ENCODE measurements around the gene IMMP2L. TPM values are rescaled to one million over a fixed set of nuclear protein-coding genes. Genes with fewer than 3 reads are reported as not detected.

IMMP2L gene
- total RNA-seq, 3 donors from 2014 or later (not counting 1 experiment from before 2014, with no cell fraction given): 6.9 to 9.2 (median 8.7) TPM

DNA sequence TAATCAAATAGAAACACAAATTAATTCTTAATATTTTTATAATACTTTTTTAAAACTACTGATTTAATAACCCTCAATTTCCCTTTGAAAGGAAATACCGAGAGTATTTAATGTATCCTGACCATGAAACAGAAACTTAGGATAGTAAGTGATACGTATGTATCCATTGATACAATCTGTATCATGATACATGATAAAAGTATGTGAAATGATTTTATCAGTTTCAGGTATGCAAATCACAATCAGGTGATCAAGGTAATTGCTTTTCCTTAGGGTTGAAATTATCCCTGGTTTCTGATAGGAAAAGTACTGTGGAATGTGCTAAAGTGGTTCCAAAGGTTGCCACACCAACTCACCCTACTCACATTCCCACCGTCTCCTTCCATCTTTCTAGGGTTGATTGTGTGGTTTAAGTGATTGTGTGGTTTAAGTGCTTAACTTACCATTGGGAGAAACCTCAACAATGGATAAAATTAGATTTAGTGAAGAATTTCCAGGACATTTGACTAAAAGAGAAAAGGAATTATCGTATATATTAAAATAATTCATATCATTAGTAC lies 333.0 kb downstream of the IMMP2L start:
- Mint-ChIP-seq H3K27ac (no peak overlapping the region), H3K4me3 (no peak overlapping the region), H3K4me1 (no peaks in the 10 kb centered on the region), H3K27me3 (ENCODE audit: low read depth in 2 of 2) (no peaks in the 10 kb centered on the region), H3K36me3 (no peaks in the 10 kb centered on the region), H3K9me3 (peaks cover 2% of the 10 kb centered on the region in 2 donors)
- no CpG with 5 or more reads among the region's 4 CpGs for WGBS (ENCODE audit: insufficient coverage)
- no peaks in the 10 kb centered on the region for H3K9me3 ChIP-seq (ENCODE audit: control insufficient read depth, insufficient read depth, low read length)
- ATAC-seq (no peak), DNase-seq (no peak)
- intact Hi-C loops (cut with micrococcal nuclease): no loop called here
- H3K36me3 ChIP-seq (ENCODE audit: control insufficient read depth, insufficient read depth, low read length): no peaks in the 10 kb centered on the region
- TF ChIP-seq, protein P1, sequence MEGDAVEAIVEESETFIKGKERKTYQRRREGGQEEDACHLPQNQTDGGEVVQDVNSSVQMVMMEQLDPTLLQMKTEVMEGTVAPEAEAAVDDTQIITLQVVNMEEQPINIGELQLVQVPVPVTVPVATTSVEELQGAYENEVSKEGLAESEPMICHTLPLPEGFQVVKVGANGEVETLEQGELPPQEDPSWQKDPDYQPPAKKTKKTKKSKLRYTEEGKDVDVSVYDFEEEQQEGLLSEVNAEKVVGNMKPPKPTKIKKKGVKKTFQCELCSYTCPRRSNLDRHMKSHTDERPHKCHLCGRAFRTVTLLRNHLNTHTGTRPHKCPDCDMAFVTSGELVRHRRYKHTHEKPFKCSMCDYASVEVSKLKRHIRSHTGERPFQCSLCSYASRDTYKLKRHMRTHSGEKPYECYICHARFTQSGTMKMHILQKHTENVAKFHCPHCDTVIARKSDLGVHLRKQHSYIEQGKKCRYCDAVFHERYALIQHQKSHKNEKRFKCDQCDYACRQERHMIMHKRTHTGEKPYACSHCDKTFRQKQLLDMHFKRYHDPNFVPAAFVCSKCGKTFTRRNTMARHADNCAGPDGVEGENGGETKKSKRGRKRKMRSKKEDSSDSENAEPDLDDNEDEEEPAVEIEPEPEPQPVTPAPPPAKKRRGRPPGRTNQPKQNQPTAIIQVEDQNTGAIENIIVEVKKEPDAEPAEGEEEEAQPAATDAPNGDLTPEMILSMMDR (IDR thresholded peaks at IDR 0.05): no peak
- no peak overlapping the region for H3K27ac ChIP-seq (ENCODE audit: low read length)
- H3K4me3 ChIP-seq (ENCODE audit: low read length): no peak overlapping the region
- H3K4me1 ChIP-seq (ENCODE audit: control insufficient read depth, insufficient read depth, low read length): no peaks in the 10 kb centered on the region
- no peaks in the 10 kb centered on the region for H3K27me3 ChIP-seq (ENCODE audit: control insufficient read depth, insufficient read depth, low read length)

DNA sequence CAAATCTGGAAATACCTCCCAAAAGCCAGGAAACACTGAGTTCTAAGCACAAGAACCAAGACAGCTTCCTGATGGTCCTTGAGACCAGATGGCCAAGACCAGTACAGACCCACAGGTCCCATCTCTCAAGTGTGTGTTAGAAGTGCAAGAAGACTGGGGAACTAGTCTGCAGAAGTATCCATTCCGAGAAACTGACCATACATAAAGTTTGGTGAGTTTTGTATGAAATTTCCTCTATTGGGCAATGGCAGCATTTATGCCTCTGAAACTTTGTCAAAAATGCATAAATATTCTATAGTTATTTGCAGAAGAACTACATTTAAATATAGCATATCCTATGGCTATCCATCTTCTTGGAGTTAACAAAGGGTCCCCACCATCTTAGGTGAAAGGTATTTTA lies 333.9 kb downstream of the IMMP2L start:
- no peaks in the 10 kb centered on the region for H3K27me3 Mint-ChIP-seq (ENCODE audit: low read depth in 2 of 2)
- Histone ChIP-seq H3K27me3 (ENCODE audit: control insufficient read depth, insufficient read depth, low read length) (no peaks in the 10 kb centered on the region), H3K36me3 (ENCODE audit: control insufficient read depth, insufficient read depth, low read length) (no peaks in the 10 kb centered on the region), H3K27ac (ENCODE audit: low read length) (no peak overlapping the region), H3K4me1 (ENCODE audit: control insufficient read depth, insufficient read depth, low read length) (no peaks in the 10 kb centered on the region), H3K4me3 (ENCODE audit: low read length) (no peak overlapping the region), H3K9me3 (ENCODE audit: control insufficient read depth, insufficient read depth, low read length) (no peaks in the 10 kb centered on the region)
- no peak for ATAC-seq
- intact Hi-C loops (cut with micrococcal nuclease): no loop called here
- WGBS (ENCODE audit: insufficient coverage): 100% methylated on average over 1 of the region's 1 CpG
- no peak overlapping the region for H3K27ac Mint-ChIP-seq
- TF ChIP-seq, protein P1 (IDR thresholded peaks at IDR 0.05): no peak
- peaks cover 2% of the 10 kb centered on the region in 2 donors for H3K9me3 Mint-ChIP-seq
- no peak for DNase-seq
- H3K4me3 Mint-ChIP-seq: no peak overlapping the region
- no peaks in the 10 kb centered on the region for H3K4me1 Mint-ChIP-seq
- H3K36me3 Mint-ChIP-seq: no peaks in the 10 kb centered on the region

DNA sequence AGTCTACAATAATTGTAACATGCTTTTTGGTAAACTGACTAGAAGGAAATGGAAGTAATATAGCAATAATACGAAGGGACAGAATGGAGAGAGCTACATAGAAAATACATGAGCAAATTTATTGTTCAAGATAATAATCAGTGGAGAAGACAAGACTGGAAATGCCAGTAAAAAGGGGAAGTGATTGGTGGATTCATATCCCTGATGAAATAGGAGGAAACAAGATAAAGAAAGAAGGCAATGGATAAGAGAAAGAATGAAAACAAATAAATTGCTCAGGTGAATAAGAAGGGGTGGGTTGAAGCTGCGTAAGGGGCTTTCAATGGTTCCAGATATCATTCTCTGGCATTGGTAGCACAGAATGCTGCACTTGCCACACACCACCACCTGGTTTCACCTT lies 335.5 kb downstream of the IMMP2L start:
- ATAC-seq (no peak), DNase-seq (no peak)
- Histone ChIP-seq H3K36me3 (ENCODE audit: control insufficient read depth, insufficient read depth, low read length) (no peaks in the 10 kb centered on the region), H3K4me3 (ENCODE audit: low read length) (no peak overlapping the region), H3K9me3 (ENCODE audit: control insufficient read depth, insufficient read depth, low read length) (no peaks in the 10 kb centered on the region), H3K4me1 (ENCODE audit: control insufficient read depth, insufficient read depth, low read length) (no peaks in the 10 kb centered on the region), H3K27ac (ENCODE audit: low read length) (no peak overlapping the region), H3K27me3 (ENCODE audit: control insufficient read depth, insufficient read depth, low read length) (no peaks in the 10 kb centered on the region)
- intact Hi-C loops (cut with micrococcal nuclease): no loop called here
- Mint-ChIP-seq H3K27ac (no peak overlapping the region), H3K4me3 (no peak overlapping the region), H3K9me3 (peaks cover 2% of the 10 kb centered on the region in 2 donors), H3K27me3 (ENCODE audit: low read depth in 2 of 2) (no peaks in the 10 kb centered on the region), H3K36me3 (no peaks in the 10 kb centered on the region), H3K4me1 (no peaks in the 10 kb centered on the region)
- WGBS (ENCODE audit: insufficient coverage): 75% methylated on average over 2 of the region's 2 CpGs
- TF ChIP-seq, protein P1 (IDR thresholded peaks at IDR 0.05): no peak
